Stimulated activated CD8-positive, alpha-beta memory T cell treated with anti-CD3 and anti-CD28 coated beads, Interleukin-4, amount 100 ng/mL, for 48 hours (primary cell): ENCODE measurements around the gene PKD1L1.
"Not testable (repeated sequence)": the region's sequence is repeated elsewhere in the genome, so short reads cannot be mapped to it uniquely, and the experiment has no call there.

Source experiments
- DNase-seq: peaks from one replicate; pipeline ENCODE4 v3.0.0-alpha.2; 2020

The PKD1L1 gene

GRCh38 chr7:47948141-47948790 is at the start of gene PKD1L1:
PKD1L1 (minus strand) TSS chr7:47948466; CDS start chr7:47948440, 26 bp downstream.
- no peak for DNase-seq

- DNase-seq, result no peak
Measured at GRCh38 chr7:47992446-47992845, 44.2 kb upstream of the PKD1L1 start.

DNA sequence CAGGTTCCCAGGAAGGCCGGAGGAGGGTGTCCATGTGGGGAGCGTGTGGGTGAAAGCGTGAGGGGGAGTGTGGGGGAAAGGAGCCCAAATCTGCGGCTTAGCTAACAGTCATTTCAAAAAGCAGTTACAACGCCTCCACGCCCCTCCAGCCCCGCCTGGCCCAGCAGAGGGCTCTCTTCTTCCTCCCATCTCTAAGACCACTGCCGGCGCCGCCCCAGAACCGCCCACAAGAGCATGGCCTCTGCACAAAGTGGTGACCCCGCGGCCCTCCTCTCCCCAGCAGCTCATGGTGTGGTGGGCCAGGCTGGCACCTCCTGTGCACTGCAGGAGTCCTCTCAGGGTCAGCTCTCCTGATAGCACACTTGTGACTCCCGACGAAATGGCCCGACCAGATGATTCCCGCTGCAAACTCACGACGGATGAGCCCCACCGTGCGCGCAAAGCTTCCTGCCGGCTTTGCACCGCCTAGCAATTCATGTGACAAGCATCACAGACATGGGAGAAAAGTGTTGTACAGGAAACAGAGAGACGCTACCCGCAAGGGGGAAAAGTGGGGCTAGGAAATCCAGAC is 43.6 kb upstream of the PKD1L1 start:
- peak; percentile 90 for DNase-seq

- no peak for DNase-seq
Measured at GRCh38 chr7:47991270-47991669, 43.0 kb upstream of the PKD1L1 start.

DNA sequence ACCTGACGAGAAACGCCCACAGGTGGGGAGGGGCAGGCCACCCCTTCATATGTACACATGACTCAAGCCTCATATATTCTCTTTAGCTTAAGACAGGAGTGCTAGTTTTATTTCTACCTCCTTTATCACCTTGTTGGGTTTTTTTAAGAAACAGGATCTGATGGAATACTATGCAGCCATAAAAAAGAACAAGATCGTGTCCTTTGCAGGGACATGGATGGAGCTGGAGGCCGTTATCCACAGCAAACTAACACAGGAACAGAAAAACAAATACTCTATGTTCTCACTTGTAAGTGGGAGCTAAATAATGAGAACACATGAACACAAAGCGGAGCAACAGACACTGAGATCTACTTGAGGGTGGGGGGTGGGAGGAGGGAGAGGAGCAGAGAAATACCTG is 42.3 kb upstream of the PKD1L1 start:
- no peak for DNase-seq

DNA sequence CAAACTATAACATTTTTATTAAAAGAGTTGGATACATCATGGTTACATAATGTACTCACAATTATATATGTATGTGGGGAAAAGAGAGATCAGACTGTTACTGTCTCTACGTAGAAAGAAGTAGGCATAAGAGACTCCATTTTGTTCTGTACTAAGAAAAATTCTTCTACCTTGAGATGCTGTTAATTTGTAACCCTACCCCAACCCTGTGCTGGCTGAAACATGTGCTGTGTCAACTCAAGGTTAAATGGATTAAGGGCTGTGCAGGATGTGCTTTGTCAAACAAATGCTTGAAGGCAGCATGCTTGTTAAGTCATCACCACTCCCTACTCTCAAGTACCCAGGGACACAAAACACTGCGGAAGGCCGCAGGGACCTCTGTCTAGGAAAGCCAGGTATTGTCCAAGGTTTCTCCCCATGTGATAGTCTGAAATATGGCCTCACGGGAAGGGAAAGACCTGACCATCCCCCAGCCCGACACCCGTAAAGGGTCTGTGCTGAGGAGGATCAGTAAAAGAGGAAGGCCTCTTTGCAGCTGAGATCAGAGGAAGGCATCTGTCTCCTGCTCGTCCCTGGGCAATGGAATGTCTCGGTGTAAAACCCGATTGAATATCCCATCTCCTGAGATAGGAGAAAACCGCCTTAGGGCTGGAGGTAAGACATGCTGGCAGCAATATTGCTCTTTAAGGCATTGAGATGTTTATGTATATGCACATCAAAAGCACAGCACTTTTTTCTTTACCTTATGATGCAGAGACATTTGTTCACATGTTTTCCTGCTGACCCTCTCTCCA is 41.5 kb upstream of the PKD1L1 start:
- DNase-seq, result not testable (repeated sequence)

GRCh38 chr7:47988496-47989386 is 40.5 kb upstream of the PKD1L1 start:
- no peak for DNase-seq

DNA sequence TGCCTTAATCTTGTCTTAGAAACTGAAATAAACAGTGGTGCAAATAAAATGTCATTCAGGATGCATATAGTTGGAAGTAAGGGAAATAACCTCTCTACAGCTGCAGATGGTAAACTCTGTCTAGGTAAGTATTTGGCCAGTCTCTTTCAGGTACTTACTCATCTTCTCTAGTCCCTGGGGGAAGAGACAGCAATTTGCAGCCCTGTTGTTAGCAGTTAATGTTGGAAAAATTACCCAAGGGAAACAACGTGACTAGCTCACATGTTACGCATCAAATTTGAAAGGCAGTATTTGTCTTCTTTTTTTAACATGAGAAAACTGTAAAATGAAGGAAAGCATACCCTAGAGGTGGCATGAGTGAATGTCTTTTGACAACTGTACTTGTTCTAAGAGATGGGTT is 34.3 kb upstream of the PKD1L1 start:
- DNase-seq, result no peak

- DNase-seq, result not testable (repeated sequence)
Measured at GRCh38 chr7:47980648-47981047, 32.4 kb upstream of the PKD1L1 start.

DNA sequence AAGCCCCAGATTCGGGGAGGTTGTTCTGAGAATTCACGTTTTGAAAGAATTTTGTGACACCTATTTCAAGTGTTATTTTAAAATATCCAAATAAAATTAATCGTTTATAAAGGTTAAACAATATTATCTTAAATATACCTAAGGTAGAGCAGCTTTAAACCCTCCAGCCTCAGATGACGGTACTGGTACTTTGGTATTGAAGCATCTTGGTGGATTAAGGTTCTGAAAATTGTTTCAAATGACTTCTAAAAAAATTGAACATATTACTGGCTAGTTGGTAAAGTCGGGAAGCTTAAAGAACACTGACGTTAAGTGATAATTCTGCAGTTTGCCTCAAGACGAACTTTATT is 31.5 kb upstream of the PKD1L1 start:
- DNase-seq, result no peak

- peak; percentile 95 for DNase-seq
Measured at GRCh38 chr7:47979145-47979831, 31.0 kb upstream of the PKD1L1 start, which contains the start of gene HUS1. HUS1 (minus strand) TSS chr7:47979615; CDS start chr7:47979519, 96 bp downstream.

GRCh38 chr7:47978790-47979144 is 30.5 kb upstream of the PKD1L1 start:
- DNase-seq, result no peak

DNA sequence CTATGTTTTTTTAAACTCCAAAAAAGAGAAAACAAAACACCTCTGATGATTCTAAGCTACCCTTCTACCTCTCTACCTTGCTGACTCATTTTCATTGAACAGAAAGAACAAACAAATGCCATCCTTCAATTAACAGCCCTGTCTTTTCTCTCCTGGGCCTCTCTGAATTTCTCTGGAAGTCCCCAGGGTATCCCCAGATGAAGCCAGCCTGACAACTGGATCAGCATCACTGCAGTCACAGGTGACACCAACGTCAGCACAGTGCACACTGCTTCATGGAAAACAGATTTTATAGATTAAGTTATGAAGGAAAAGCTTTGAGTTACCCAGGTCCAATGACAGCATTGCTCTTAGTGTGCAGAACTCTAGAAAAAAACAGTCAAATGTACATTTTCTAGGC is 25.5 kb upstream of the PKD1L1 start:
- no peak for DNase-seq

DNA sequence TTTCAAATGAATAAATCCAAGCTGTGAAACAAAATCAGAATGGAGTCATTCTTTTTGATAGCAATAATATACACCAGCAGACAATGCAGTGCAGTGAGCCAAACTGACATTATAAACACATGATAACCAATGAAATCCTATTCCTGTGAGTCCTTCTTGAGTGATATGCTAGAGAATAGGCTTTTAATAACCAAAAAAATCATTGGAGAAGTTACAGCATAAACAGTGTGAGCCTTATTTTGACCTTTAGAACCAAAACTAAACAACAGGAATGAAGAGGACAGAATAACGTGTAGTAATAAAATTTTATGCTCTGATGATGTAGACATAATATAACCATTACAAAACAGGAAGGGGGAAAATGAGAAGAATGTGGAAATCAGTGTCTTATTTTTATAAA is 22.5 kb upstream of the PKD1L1 start:
- no peak for DNase-seq

GRCh38 chr7:47968847-47969774 is 20.8 kb upstream of the PKD1L1 start:
- DNase-seq, result peak; percentile 79

GRCh38 chr7:47967708-47968107 is 19.4 kb upstream of the PKD1L1 start:
- no peak for DNase-seq

- no peak for DNase-seq
Measured at GRCh38 chr7:47967123-47967522, 18.9 kb upstream of the PKD1L1 start.

- no peak for DNase-seq
Measured at GRCh38 chr7:47965456-47965855, 17.2 kb upstream of the PKD1L1 start.

GRCh38 chr7:47962262-47962661 is 14.0 kb upstream of the PKD1L1 start:
- no peak for DNase-seq

GRCh38 chr7:47957156-47957555 is 8.9 kb upstream of the PKD1L1 start:
- no peak for DNase-seq

DNA sequence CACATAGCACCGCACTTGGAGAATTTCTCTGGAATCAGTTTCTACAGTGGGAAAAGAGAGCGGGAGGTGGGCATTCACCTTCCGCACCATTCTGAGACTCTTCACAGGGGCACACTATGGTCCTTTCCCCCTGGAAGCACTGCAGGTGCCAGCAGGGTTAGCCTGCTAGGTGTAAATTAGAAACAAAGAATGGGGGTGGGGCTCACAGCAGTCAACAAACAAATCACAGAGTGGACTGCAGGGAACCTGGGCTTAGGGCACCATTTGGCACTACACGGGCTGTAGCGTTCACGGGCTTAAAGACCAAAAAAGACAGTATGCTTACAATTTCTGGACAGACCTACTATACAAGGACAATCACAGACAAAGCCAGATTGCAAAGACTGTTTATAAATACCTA is 8.0 kb upstream of the PKD1L1 start:
- DNase-seq, result no peak
